HCT116 (cell line): ENCODE measurements around the gene TNFRSF21.

Experiments used
- ATF3 ChIP-seq: IDR thresholded peaks from 2 replicates; pipeline ENCODE4 v1.6.1; 2012
- CEBPB ChIP-seq: IDR thresholded peaks from 2 replicates; pipeline ENCODE4 v1.6.1; 2012; ENCODE audit warnings: low read depth
- ELF1 ChIP-seq: IDR thresholded peaks from 2 replicates; pipeline ENCODE4 v1.6.1; 2012; ENCODE audit warnings: low read depth, borderline replicate concordance
- EZH2 ChIP-seq: fragments of 200-600 bp; sonication (generic); IDR thresholded peaks from 2 replicates; pipeline ENCODE4 v1.6.1; 2017; ENCODE audit warnings: antibody characterized with exemption, mixed run types
- EZH2phosphoT487 ChIP-seq: fragments of 200-600 bp; IDR thresholded peaks from 2 replicates; pipeline ENCODE4 v1.6.1; 2018; ENCODE audit warnings: antibody characterized with exemption, borderline replicate concordance
- FOSL1 ChIP-seq: IDR thresholded peaks from 2 replicates; pipeline ENCODE4 v1.6.1; 2012; ENCODE audit warnings: low read depth
- JUND ChIP-seq: IDR thresholded peaks from 2 replicates; pipeline ENCODE4 v1.6.1; 2012
- POLR2A ChIP-seq: IDR thresholded peaks from 2 replicates; pipeline ENCODE4 v1.7.0; 2011; ENCODE audit warnings: borderline replicate concordance; ENCODE audit not compliant: insufficient read depth, insufficient read length; ENCODE audit errors: extremely low read depth
- POLR2AphosphoS5 ChIP-seq: IDR thresholded peaks from 2 replicates; pipeline ENCODE4 v1.6.1; 2011; ENCODE audit warnings: mild to moderate bottlenecking, low read depth, low read length, moderate library complexity
- SIN3A ChIP-seq: IDR thresholded peaks from 2 replicates; pipeline ENCODE4 v1.6.1; 2012; ENCODE audit warnings: low read depth
- TCF7L2 ChIP-seq: IDR thresholded peaks from 2 replicates; pipeline ENCODE4 v1.7.0; 2011; ENCODE audit warnings: borderline replicate concordance, inconsistent platforms; ENCODE audit not compliant: insufficient read depth, insufficient read length; ENCODE audit errors: extremely low read depth
- TF ChIP-seq, protein P1 (sequence below), 3 experiments: fragments of 200-600 bp in 1 of 3; sonication (generic) in 1 of 3; IDR thresholded peaks in 2 of 3; conservative IDR thresholded peaks in 1 of 3; 2 replicates each; pipeline ENCODE4 v1.5.1; 2012 to 2017; ENCODE audit warnings: low read depth in 2 of 3, low read length in 2 of 3, antibody characterized with exemption in 1 of 3, borderline replicate concordance in 1 of 3, control low read depth in 1 of 3, mild to moderate bottlenecking in 1 of 3, mixed read lengths in 1 of 3, mixed run types in 1 of 3, moderate library complexity in 1 of 3; ENCODE audit not compliant: insufficient read depth in 1 of 3
- TF ChIP-seq, protein P2 (sequence below): IDR thresholded peaks from 2 replicates; pipeline ENCODE4 v1.6.1; 2012; ENCODE audit warnings: low read depth

DNA sequence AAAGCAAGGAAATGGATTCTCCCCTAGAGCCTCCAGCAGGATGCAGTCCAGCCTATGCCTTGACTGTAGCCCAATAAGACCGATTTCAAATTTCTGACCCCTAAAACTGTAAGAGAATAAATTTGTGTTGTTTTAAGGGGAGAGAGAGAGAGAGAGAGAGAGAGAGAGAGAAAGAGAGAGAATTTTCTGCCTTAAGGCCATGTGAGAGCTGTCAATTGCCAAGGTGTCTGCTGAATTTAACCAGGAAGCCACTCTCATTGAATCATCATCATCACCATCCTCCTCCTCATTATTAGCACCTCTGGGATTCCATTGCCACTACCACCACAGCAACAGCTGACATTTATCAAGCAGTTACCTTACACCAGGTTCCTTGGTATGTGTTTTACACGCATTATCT lies 27.8 kb upstream of the TNFRSF21 start:
- TF ChIP-seq, protein P1, sequence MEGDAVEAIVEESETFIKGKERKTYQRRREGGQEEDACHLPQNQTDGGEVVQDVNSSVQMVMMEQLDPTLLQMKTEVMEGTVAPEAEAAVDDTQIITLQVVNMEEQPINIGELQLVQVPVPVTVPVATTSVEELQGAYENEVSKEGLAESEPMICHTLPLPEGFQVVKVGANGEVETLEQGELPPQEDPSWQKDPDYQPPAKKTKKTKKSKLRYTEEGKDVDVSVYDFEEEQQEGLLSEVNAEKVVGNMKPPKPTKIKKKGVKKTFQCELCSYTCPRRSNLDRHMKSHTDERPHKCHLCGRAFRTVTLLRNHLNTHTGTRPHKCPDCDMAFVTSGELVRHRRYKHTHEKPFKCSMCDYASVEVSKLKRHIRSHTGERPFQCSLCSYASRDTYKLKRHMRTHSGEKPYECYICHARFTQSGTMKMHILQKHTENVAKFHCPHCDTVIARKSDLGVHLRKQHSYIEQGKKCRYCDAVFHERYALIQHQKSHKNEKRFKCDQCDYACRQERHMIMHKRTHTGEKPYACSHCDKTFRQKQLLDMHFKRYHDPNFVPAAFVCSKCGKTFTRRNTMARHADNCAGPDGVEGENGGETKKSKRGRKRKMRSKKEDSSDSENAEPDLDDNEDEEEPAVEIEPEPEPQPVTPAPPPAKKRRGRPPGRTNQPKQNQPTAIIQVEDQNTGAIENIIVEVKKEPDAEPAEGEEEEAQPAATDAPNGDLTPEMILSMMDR (IDR thresholded peaks at IDR 0.05 in 2 of 3, conservative IDR thresholded peaks at IDR 0.05 in 1 of 3; ENCODE audit: borderline replicate concordance in 1 of 3, insufficient read depth in 1 of 3, low read depth in 2 of 3, low read length in 2 of 3), result no peak
- TF ChIP-seq EZH2phosphoT487, result no peak
- TF ChIP-seq FOSL1, result no peak
- no peak for TF ChIP-seq EZH2
- no peak for TF ChIP-seq JUND
- TF ChIP-seq CEBPB, result no peak
- TF ChIP-seq, protein P2, sequence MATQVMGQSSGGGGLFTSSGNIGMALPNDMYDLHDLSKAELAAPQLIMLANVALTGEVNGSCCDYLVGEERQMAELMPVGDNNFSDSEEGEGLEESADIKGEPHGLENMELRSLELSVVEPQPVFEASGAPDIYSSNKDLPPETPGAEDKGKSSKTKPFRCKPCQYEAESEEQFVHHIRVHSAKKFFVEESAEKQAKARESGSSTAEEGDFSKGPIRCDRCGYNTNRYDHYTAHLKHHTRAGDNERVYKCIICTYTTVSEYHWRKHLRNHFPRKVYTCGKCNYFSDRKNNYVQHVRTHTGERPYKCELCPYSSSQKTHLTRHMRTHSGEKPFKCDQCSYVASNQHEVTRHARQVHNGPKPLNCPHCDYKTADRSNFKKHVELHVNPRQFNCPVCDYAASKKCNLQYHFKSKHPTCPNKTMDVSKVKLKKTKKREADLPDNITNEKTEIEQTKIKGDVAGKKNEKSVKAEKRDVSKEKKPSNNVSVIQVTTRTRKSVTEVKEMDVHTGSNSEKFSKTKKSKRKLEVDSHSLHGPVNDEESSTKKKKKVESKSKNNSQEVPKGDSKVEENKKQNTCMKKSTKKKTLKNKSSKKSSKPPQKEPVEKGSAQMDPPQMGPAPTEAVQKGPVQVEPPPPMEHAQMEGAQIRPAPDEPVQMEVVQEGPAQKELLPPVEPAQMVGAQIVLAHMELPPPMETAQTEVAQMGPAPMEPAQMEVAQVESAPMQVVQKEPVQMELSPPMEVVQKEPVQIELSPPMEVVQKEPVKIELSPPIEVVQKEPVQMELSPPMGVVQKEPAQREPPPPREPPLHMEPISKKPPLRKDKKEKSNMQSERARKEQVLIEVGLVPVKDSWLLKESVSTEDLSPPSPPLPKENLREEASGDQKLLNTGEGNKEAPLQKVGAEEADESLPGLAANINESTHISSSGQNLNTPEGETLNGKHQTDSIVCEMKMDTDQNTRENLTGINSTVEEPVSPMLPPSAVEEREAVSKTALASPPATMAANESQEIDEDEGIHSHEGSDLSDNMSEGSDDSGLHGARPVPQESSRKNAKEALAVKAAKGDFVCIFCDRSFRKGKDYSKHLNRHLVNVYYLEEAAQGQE, result no peak
- no peak for TF ChIP-seq ELF1
- TF ChIP-seq POLR2A, result no peak
- TF ChIP-seq ATF3, result no peak
- TF ChIP-seq SIN3A, result no peak
- TF ChIP-seq POLR2AphosphoS5, result no peak
- no peak for TF ChIP-seq TCF7L2
